B cell (primary cell): Measurements from ENCODE around the gene KCNH3. TPM values are rescaled to one million over a fixed set of nuclear protein-coding genes. Genes with fewer than 3 reads are reported as not detected.

Experiments
- ATAC-seq: fragments of 200-7000 bp; cut with Tn5 transposase; one replicate; pipeline ENCODE4 v1.10.0; 2021; ENCODE audit warnings: low read depth, mild to moderate bottlenecking, moderate number of reproducible peaks, moderate library complexity
- CTCF ChIA-PET: fragments of 350-600 bp; sonication (Branson Sonifier 250); formaldehyde crosslinking; loops from one replicate; lab custom pipeline; 2021; ENCODE audit warnings: antibody characterized with exemption, inconsistent platforms; lab: Charles Lee
- POLR2A ChIA-PET: fragments of 350-600 bp; sonication (Branson Sonifier 250); formaldehyde crosslinking; loops from one replicate; lab custom pipeline; 2021; ENCODE audit warnings: antibody characterized with exemption; lab: Charles Lee
- DNase-seq: peaks from one replicate; pipeline ENCODE4 v3.0.0; 2013
- H2AFZ ChIP-seq: 2 replicates; pipeline ENCODE4 v1.6.1; 2012; ENCODE audit warnings: mild to moderate bottlenecking, low read depth, low read length; ENCODE audit not compliant: insufficient read depth, poor library complexity, severe bottlenecking
- H3K27ac ChIP-seq, 2 donors: 1 replicate in 1 of 2; 2 replicates in 1 of 2; pipeline ENCODE4 v1.5.1; 2012 to 2013; ENCODE audit warnings: low read length in 2 of 2, mild to moderate bottlenecking in 2 of 2, moderate library complexity in 1 of 2
- H3K27me3 ChIP-seq, 4 experiments: fragments of 200-600 bp in 1 of 4; sonication (generic) in 1 of 4; replicated peaks in 1 of 4; 1 replicate in 2 of 4; 2 replicates in 2 of 4; pipeline versions ENCODE4 v1.6.1 to v1.7.0; 2013 to 2016; ENCODE audit warnings: low read length in 3 of 4, mild to moderate bottlenecking in 2 of 4, mixed read lengths in 1 of 4, moderate library complexity in 1 of 4; ENCODE audit not compliant: insufficient read depth in 4 of 4, control insufficient read depth in 3 of 4; ENCODE audit errors: control extremely low read depth in 1 of 4
- H3K36me3 ChIP-seq, 2 experiments: replicated peaks in 1 of 2; 1 replicate in 1 of 2; 2 replicates in 1 of 2; pipeline versions ENCODE4 v1.6.1 to v1.7.1; 2013; ENCODE audit warnings: low read length in 1 of 2; ENCODE audit not compliant: insufficient read depth in 2 of 2, control insufficient read depth in 1 of 2; ENCODE audit errors: control extremely low read depth in 1 of 2, extremely low read depth in 1 of 2
- H3K4me1 ChIP-seq, 2 donors: fragments of 200-600 bp in 1 of 2; sonication (generic) in 1 of 2; 1 replicate in 1 of 2; 2 replicates in 1 of 2; pipeline versions ENCODE4 v1.5.1 to v1.6.1; 2013 to 2017; ENCODE audit warnings: low read length in 2 of 2; ENCODE audit not compliant: control insufficient read depth in 2 of 2, insufficient read depth in 2 of 2
- H3K4me2 ChIP-seq: replicated peaks from 2 replicates; pipeline ENCODE3; 2012; ENCODE audit warnings: mild to moderate bottlenecking, low read depth, low read length; ENCODE audit not compliant: poor library complexity, severe bottlenecking
- H3K4me3 ChIP-seq, 5 experiments: fragments of 200-600 bp in 1 of 5; sonication (generic) in 1 of 5; 1 replicate in 3 of 5; 2 replicates in 2 of 5; pipeline versions ENCODE4 v1.5.1 to v1.7.0; 2011 to 2016; ENCODE audit warnings: low read length in 4 of 5, mild to moderate bottlenecking in 4 of 5, low read depth in 2 of 5, control low read depth in 1 of 5, moderate library complexity in 1 of 5; ENCODE audit not compliant: insufficient read depth in 1 of 5; ENCODE audit errors: control extremely low read depth in 1 of 5, extremely low read depth in 1 of 5
- H3K79me2 ChIP-seq: fragments of 200-600 bp; sonication (generic); one replicate; pipeline ENCODE4 v1.6.0; 2016; ENCODE audit warnings: low read length; ENCODE audit not compliant: control insufficient read depth, insufficient read depth
- H3K9ac ChIP-seq: fragments of 200-600 bp; sonication (generic); 2 replicates; pipeline ENCODE4 v1.6.1; 2017; ENCODE audit warnings: mild to moderate bottlenecking, low read length, moderate library complexity
- H3K9me3 ChIP-seq, 3 donors: one replicate each; pipeline versions ENCODE4 v1.6.1 to v1.7.1; 2013; ENCODE audit warnings: low read length in 2 of 3; ENCODE audit not compliant: control insufficient read depth in 2 of 3, insufficient read depth in 1 of 3; ENCODE audit errors: control extremely low read depth in 1 of 3
- H4K20me1 ChIP-seq: 2 replicates; pipeline ENCODE4 v1.6.0; 2012; ENCODE audit warnings: mild to moderate bottlenecking, low read length; ENCODE audit not compliant: insufficient read depth, control insufficient read depth, poor library complexity, severe bottlenecking
- H3K27ac Mint-ChIP-seq: one replicate; pipeline ENCODE4 v1.8.0; 2021; ENCODE audit warnings: mixed read lengths
- H3K27me3 Mint-ChIP-seq: one replicate; pipeline ENCODE4 v1.8.0; 2021; ENCODE audit warnings: mixed read lengths
- H3K4me1 Mint-ChIP-seq: one replicate; pipeline ENCODE4 v1.8.0; 2021; ENCODE audit warnings: mixed read lengths
- H3K4me3 Mint-ChIP-seq: one replicate; pipeline ENCODE4 v1.8.0; 2021; ENCODE audit warnings: mixed read lengths
- H3K9me3 Mint-ChIP-seq: one replicate; pipeline ENCODE4 v1.8.0; 2022; ENCODE audit warnings: mixed read lengths; ENCODE audit not compliant: insufficient read depth
- EZH2 ChIP-seq: IDR thresholded peaks from 2 replicates; pipeline ENCODE4 v1.6.1; 2012; ENCODE audit warnings: borderline replicate concordance, low read depth, mild to moderate bottlenecking, moderate library complexity, low read length; ENCODE audit not compliant: insufficient read depth, poor library complexity, severe bottlenecking
- WGBS: methylation state at CpG from one replicate; pipeline ENCODE4 v1.1.5; 2013; ENCODE audit warnings: missing lambda C conversion rate; ENCODE audit not compliant: insufficient coverage; 5-methylcytosine and 5-hydroxymethylcytosine counted together
- intact Hi-C: fragments of 100-400 bp; cut with micrococcal nuclease; formaldehyde crosslinking; loops from one replicate; pipeline ENCODE4 v1.10.0; 2022
- polyA minus RNA-seq: library from RNA; depleted of rRNA, polyadenylated mRNA; stranded (reverse); fragments of >200 nt; gene quantifications from 2 replicates; pipeline ENCODE4 v1.2.3, GENCODE V29; 2012
- polyA plus RNA-seq: library from polyadenylated mRNA; depleted of rRNA; stranded (reverse); fragments of >200 nt; gene quantifications from 2 replicates; pipeline ENCODE4 v1.2.3, GENCODE V29; 2012
- total RNA-seq, 2 donors: library from RNA; stranded (reverse); fragments of 120-200 nt in 1 of 2; gene quantifications; 1 replicate in 1 of 2; 2 replicates in 1 of 2; pipeline versions ENCODE4 v1.2.3 to v1.2.4, GENCODE V29; 2013 to 2022
- TF ChIP-seq, protein P1 (sequence below): fragments of 200-600 bp; IDR thresholded peaks from one replicate; pipeline ENCODE4 v1.8.0; 2022; ENCODE audit warnings: antibody characterized with exemption, mild to moderate bottlenecking

KCNH3 gene, protein sequence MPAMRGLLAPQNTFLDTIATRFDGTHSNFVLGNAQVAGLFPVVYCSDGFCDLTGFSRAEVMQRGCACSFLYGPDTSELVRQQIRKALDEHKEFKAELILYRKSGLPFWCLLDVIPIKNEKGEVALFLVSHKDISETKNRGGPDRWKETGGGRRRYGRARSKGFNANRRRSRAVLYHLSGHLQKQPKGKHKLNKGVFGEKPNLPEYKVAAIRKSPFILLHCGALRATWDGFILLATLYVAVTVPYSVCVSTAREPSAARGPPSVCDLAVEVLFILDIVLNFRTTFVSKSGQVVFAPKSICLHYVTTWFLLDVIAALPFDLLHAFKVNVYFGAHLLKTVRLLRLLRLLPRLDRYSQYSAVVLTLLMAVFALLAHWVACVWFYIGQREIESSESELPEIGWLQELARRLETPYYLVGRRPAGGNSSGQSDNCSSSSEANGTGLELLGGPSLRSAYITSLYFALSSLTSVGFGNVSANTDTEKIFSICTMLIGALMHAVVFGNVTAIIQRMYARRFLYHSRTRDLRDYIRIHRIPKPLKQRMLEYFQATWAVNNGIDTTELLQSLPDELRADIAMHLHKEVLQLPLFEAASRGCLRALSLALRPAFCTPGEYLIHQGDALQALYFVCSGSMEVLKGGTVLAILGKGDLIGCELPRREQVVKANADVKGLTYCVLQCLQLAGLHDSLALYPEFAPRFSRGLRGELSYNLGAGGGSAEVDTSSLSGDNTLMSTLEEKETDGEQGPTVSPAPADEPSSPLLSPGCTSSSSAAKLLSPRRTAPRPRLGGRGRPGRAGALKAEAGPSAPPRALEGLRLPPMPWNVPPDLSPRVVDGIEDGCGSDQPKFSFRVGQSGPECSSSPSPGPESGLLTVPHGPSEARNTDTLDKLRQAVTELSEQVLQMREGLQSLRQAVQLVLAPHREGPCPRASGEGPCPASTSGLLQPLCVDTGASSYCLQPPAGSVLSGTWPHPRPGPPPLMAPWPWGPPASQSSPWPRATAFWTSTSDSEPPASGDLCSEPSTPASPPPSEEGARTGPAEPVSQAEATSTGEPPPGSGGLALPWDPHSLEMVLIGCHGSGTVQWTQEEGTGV
- total RNA-seq (0.19 and 0.54 TPM in 2 replicates), polyA plus RNA-seq (0.49 and 1.2 TPM in 2 replicates), polyA minus RNA-seq (0.51 and 0.57 TPM in 2 replicates)
- total RNA-seq (2013), result 0.19 TPM

DNA sequence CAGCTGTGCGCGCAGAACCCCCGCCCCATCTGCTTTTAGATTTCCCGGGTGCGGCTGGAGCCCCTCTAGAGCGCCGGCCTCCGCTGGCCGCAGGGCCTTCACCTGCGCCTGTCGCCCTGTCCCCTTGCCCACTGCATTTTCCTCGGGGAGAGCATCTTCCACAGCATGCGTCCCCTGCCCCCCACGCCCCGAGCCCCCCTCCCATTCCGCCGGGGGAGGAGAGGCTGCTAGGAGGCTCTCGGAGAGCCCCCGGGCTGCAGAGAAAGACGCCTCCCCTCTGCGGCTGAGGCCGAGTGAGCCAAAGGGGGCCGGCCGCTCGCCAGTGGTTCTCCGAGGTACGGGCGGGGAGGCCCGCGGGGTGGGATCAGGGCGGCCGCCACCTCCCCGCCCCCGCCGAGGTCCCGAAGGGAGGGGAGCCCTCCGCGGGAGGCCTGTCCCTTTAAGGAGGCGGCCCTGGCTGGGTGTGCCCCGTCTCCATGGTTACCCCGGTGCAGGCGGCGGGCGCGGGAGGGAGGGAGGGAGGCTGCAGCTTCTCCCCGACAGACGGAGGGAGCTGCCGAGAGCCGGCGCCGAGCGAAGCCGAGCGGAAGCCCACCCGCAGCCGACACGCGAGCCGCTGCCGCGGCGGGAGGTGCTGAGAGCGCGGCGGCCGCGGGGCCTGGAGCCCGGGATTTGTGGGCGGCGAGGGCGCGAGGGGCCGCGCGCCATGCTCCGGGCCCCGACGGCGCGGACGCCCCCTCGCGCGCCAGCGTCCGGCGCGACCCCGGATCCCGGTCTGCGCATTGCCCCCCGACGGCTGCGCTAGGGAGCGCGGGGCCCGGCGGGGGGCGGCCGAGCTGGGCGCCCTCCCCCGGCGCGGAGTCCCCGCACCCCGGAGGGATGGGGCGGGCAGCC lies at the start of gene KCNH3:
Gene KCNH3, plus strand, starts transcription at position 521 of the 894 bp plus-strand sequence. CDS start 387 bp downstream, outside the sequence.
- H3K27ac Mint-ChIP-seq, result no peak within 1 kb of the TSS
- WGBS, result 2% methylated on average over 96 of the region's 107 CpGs
- no peaks in the 10 kb centered on the region for H3K9me3 Mint-ChIP-seq
- no peaks in the 10 kb centered on the region for H3K36me3 ChIP-seq
- ChIA-PET CTCF (interaction anchor here (0.5 to 2.1 kb wide), 4 partner anchors 10 to 273 kb away, joined by 3 to 6 read pairs (median 4); partner anchors contain the start of gene DNAJC22), POLR2A (interaction anchor here (1.0 kb wide), 1 partner anchor 10 kb away, joined by 3 read pairs; no protein-coding TSS in a partner anchor)
- peaks cover 31% of the 10 kb centered on the region for H3K27me3 Mint-ChIP-seq
- H3K9me3 ChIP-seq, result peaks cover 0 to 9% (median 0%) of the 10 kb centered on the region in 3 donors
- H4K20me1 ChIP-seq, result no peaks in the 10 kb centered on the region
- peak within 1 kb of the TSS; percentile 40 to 76 (median 48) for H3K4me3 ChIP-seq
- intact Hi-C loops, result loop anchor here (1.0 to 2.0 kb wide), 2 partner anchors 29 to 168 kb away; partner anchors contain the start of gene FMNL3
- TF ChIP-seq, protein P1, sequence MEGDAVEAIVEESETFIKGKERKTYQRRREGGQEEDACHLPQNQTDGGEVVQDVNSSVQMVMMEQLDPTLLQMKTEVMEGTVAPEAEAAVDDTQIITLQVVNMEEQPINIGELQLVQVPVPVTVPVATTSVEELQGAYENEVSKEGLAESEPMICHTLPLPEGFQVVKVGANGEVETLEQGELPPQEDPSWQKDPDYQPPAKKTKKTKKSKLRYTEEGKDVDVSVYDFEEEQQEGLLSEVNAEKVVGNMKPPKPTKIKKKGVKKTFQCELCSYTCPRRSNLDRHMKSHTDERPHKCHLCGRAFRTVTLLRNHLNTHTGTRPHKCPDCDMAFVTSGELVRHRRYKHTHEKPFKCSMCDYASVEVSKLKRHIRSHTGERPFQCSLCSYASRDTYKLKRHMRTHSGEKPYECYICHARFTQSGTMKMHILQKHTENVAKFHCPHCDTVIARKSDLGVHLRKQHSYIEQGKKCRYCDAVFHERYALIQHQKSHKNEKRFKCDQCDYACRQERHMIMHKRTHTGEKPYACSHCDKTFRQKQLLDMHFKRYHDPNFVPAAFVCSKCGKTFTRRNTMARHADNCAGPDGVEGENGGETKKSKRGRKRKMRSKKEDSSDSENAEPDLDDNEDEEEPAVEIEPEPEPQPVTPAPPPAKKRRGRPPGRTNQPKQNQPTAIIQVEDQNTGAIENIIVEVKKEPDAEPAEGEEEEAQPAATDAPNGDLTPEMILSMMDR, result no peak
- no peak for TF ChIP-seq EZH2
- peak; percentile 82 for ATAC-seq
- peaks cover 0 to 42% (median 13%) of the 10 kb centered on the region in 4 experiments for H3K27me3 ChIP-seq
- H3K79me2 ChIP-seq, result no peaks in the 10 kb centered on the region
- peak; percentile 90 for DNase-seq
- H3K4me3 Mint-ChIP-seq, result peak within 1 kb of the TSS; percentile 82
- peak within 1 kb of the TSS; percentile 72 for H3K9ac ChIP-seq
- peaks cover 44% of the 10 kb centered on the region for H3K4me1 Mint-ChIP-seq
- H3K27ac ChIP-seq, result no peak within 1 kb of the TSS
- H3K4me2 ChIP-seq, result peak within 1 kb of the TSS; percentile 99
- peaks cover 33 to 49% of the 10 kb centered on the region in 2 donors for H3K4me1 ChIP-seq
- peak within 1 kb of the TSS; percentile 77 for H2AFZ ChIP-seq
